ENCODE data around the gene ASF1B. TPM values are rescaled to one million over a fixed set of nuclear protein-coding genes. Genes with fewer than 3 reads are reported as not detected.

The ASF1B gene
- total RNA-seq, 1 experiment from 2014 or later = 120 TPM

DNA sequence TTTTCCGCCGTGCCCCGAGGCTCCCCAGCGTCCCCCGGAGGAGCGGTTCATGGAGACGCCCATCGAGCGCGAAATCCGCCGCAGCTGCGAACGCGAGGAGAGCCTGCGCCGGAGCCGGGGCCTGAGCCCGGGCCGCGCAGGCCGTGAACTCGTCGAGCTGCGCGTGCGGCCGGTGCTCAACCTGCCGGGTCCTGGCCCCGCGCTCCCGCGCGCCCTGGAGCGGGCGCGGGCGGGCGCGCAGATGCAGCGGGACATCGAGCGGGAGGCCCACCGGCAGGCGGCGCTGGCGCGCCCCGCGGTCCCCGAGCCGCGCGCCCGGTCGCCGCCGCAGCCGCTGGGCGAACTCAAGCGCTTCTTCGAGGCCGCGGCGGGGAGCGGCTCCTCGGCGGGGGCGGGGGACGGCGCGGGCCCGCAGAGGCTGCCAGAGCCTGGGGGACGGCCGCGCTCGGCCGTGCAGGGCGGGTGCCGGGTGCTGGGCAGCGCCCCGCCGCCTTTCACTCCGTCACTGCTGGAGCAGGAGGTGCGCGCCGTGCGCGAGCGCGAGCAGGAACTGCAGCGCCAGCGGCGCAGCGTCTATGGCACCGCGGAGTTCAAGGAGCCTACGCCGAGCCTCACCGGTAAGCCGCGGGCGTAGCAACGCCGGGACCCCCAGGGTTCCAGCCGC lies 63.0 kb downstream of the ASF1B start:
- in situ Hi-C loops (cut with HindIII; ENCODE audit: low sequenced_read_pairs) = no loop called here
- DNase-seq (ENCODE audit: low spot score) = peak; percentile 63

DNA sequence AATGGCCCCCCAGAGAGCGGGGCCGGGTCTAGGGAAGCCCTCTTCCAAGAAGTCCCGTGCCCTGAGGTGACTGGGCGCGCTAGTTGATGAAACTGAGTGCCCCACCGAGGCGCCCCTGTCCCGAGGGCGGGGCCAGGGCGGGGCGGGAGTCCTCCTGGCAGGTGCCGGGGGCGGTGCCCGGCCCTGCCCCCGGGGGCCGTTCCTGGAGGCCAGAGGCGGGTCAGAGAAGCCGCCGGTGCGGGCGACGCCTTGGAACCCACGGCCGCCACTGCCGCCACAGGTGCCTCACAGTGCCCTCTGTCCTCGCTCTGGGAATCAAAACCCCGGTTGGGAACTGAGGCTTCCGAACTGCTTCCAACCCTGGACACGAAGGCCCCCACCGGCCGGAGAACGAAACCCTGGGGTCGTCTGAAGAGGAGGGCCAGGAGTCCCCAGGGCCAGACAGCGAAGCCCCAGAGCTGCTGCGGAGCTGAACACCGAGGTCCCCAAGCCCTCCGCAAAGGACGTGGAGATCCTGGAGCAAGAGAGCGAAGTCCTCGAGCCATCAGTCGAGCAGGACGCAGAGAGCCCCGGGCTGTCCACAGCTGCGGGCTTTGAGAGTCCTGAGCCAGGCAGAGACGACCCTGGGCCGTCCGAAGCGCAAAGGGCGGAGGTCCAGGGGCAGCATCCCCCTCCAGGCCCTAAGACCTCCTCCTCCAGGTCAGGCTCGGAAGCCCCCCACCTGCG lies 63.7 kb downstream of the ASF1B start, which contains the start of gene MISP3:
Gene MISP3, plus strand, starts transcription at position 252 of the 726 bp plus-strand sequence. CDS start 524 bp downstream, outside the sequence.
- in situ Hi-C loops (cut with HindIII; ENCODE audit: low sequenced_read_pairs) = no loop called here

DNA sequence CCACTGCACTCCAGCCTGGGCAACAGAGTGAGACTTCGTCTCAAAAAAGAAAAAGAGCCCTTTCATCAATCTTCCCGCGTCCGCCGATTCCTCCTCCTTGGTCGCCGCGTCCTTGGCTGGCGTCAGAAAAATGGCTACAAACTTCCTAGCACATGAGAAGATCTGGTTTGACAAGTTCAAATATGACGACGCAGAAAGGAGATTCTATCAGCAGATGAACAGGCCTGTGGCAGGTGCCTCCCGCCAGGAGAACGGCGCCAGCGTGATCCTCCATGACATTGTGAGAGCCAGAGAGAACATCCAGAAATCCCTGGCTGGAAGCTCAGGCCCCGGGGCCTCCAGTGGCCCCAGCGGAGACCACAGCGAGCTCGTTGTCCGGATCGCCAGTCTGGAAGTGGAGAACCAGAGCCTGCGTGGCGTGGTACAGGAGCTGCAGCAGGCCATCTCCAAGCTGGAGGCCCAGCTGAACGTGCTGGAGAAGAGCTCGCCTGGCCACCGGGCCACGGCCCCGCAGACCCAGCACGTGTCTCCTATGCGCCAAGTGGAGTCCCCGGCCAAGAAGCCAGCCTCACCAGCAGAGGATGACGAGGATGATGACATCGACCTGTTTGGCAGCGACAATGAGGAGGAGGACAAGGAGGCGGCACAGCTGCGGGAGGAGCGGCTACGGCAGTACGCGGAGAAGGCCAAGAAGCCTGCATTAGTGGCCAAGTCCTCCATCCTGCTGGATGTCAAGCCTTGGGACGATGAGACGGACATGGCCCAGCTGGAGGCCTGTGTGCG lies 65.9 kb downstream of the ASF1B start:
- DNase-seq (ENCODE audit: low spot score) = no peak
- in situ Hi-C loops (cut with HindIII; ENCODE audit: low sequenced_read_pairs) = no loop called here

More for the DNA sequence above, 63.7 kb downstream of the ASF1B start, which contains the start of gene MISP3:
- DNase-seq (ENCODE audit: low spot score) = peak; percentile 53

Other genes with a start within 250 kb of the ASF1B start
- 2.9 and 6.6 TPM in 2 replicates for gene BRME1, start 230.5 kb downstream of the ASF1B start, total RNA-seq (2014; rRNA removed; shearing (Covaris generic))
- 11.9 and 17.5 TPM in 2 replicates for gene CC2D1A, start 230.4 kb downstream of the ASF1B start, total RNA-seq (2014; rRNA removed; shearing (Covaris generic))
- gene PODNL1, start 198.2 kb downstream of the ASF1B start, total RNA-seq (2014; rRNA removed; shearing (Covaris generic)) = 0.92 TPM in 1 of 2 replicates, not detected in the other
- 33.2 and 38.2 TPM in 2 replicates for gene DCAF15, start 184.1 kb downstream of the ASF1B start, total RNA-seq (2014; rRNA removed; shearing (Covaris generic))
- 1.8 and 6.0 TPM in 2 replicates for gene RFX1, start 130.3 kb downstream of the ASF1B start, total RNA-seq (2014; rRNA removed; shearing (Covaris generic))
- not detected in 2 replicates for gene RLN3, start 108.4 kb downstream of the ASF1B start, total RNA-seq (2014; rRNA removed; shearing (Covaris generic))
- 28.1 and 32.5 TPM in 2 replicates for gene IL27RA, start 104.8 kb downstream of the ASF1B start, total RNA-seq (2014; rRNA removed; shearing (Covaris generic))
- gene PALM3, start 74.5 kb downstream of the ASF1B start, total RNA-seq (2014; rRNA removed; shearing (Covaris generic)) = 14.8 and 23.1 TPM in 2 replicates
- 2.8 and 4.6 TPM in 2 replicates for gene MISP3, start 63.8 kb downstream of the ASF1B start, total RNA-seq (2014; rRNA removed; shearing (Covaris generic))
- gene C19orf67, start 50.8 kb downstream of the ASF1B start, total RNA-seq (2014; rRNA removed; shearing (Covaris generic)) = not detected in 2 replicates
- 162 and 188 TPM in 2 replicates for gene SAMD1, start 45.8 kb downstream of the ASF1B start, total RNA-seq (2014; rRNA removed; shearing (Covaris generic))
- gene PRKACA, start 18.8 kb downstream of the ASF1B start, total RNA-seq (2014; rRNA removed; shearing (Covaris generic)) = 31.8 and 37.7 TPM in 2 replicates
- gene ADGRL1, start 69.6 kb upstream of the ASF1B start, total RNA-seq (2014; rRNA removed; shearing (Covaris generic)) = 18.5 and 20.5 TPM in 2 replicates
- 25.3 and 28.1 TPM in 2 replicates for gene ADGRE5, start 244.9 kb upstream of the ASF1B start, total RNA-seq (2014; rRNA removed; shearing (Covaris generic))

All from G401 (cell line).